IPS-11a (cell line): ENCODE data around the gene MRPS9.

Experiments
- H3K4me3 ChIP-seq: one replicate; pipeline ENCODE4 v1.5.1; 2013; ENCODE audit warnings: low read depth, low read length, control low read depth

MRPS9 gene

DNA sequence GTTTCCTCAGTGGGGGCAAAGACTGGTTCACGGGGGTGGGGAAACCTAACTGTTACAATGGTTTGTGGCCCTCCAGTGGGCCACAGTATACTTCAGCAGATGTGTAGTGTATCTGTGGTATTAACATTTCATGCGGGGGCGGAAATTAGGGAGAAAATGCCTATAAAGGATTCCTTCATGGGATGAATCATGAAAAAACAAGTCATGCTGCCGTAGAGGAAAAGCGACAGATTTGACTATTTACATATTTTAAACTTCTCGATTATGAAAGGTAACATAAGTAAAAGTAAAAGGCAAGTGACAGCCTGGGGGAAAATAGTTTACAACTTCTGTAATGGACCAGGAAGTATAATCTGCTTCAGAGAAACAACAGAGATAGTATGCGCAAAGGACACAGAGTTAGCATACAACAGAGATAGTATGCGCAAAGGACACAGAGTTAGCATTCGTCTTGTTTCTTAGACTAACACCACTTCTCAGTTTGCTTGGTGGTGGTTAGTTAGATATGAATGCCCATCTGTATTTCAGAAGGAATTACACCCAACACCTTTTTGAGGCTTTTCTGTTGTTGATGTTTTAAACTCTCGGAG lies 41.1 kb downstream of the MRPS9 start:
- no peak overlapping the region for H3K4me3 ChIP-seq

GRCh38 chr2:105080461-105080860 lies 42.6 kb downstream of the MRPS9 start:
- H3K4me3 ChIP-seq, result no peak overlapping the region

DNA sequence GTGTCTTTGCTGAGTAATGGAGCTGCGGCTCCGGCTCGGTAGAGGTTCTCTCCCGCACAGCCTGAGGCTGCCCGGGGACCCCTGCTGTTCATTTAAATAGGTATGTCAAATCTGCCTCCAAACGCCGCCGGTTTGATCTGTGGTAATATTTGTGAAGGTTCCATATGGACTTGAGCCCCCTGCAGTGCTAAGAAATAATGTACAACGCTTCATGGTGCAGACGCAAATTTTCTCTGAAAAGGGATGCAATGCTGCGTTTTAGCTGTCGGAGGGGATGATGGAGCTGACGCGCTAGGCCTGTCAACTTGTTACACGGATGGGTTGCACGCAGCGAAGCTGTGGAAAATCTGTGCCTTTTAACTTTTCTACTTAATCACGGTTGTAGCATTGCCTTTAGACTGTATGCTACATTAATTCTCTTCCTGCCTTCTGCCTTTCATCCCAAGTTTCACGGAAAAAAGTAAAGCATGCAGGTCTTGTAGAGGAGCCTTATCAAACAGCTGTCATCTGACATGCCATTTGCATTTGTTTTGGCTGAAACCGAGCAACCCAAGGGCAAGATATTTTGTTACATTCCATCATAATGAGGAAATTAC lies 43.2 kb downstream of the MRPS9 start:
- H3K4me3 ChIP-seq, result no peak overlapping the region

DNA sequence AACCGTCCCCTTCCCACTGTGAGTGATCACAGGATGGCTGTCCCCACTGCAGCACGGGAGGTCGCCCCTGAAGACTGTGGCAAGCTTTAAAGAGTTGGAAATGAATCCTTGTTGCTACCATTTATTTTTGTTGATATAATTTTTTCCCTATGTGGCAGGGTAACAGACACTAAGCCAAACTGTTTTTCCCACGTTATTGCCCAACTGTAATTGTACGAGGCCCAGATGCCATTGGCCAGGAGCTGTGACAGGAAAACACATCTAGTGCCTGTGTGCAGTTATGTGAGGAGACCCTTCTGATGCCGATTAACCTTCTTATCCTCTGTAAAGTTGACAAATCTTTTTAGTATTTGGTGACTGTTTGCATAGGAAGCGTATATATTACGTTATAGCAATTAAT lies 44.2 kb downstream of the MRPS9 start:
- no peak overlapping the region for H3K4me3 ChIP-seq

- no peak overlapping the region for H3K4me3 ChIP-seq
These were observed 47.7 kb downstream of the MRPS9 start for GRCh38 chr2:105085525-105085924.

DNA sequence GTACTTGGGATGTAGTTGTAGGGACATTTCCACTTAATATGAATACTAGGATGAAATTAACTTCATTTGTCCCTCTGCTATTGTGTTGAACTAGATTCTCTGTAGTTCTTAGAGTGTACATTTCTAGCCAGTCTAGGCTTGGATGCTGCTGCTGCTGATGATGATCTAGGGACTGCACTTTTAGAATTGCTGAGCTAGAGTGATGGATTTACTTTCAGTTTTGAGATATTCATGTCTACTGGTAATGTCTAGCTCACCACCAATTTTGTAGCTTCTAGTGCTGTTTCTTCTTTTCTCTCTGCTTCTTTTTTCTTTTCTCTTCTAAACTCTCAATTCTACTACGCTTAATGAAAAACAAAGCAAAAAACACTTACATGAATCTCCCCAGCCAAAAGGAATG lies 49.4 kb downstream of the MRPS9 start:
- H3K4me3 ChIP-seq, result no peak overlapping the region

- no peak overlapping the region for H3K4me3 ChIP-seq
These were observed 52.2 kb downstream of the MRPS9 start for GRCh38 chr2:105090091-105090490.

GRCh38 chr2:105092797-105093196 lies 54.9 kb downstream of the MRPS9 start:
- H3K4me3 ChIP-seq, result no peak overlapping the region

DNA sequence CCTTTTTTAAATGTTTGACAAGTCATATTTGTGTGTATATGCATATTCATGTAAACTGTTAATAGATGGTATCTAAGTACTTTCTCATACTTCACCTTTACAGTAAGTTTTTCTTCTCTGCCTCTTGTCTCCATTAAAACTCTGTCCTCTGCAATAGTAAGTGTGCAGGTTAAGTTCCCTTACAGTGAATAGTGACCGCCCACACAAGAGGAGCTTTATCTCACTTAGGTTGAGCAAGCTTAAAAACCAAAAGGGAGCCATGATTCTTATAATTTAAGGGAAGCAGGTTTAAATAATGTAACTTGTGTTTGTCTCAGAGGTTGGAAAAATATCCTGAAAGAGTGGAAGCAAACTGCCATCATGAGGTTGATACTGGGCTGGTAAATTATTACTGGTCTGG lies 61.3 kb downstream of the MRPS9 start:
- H3K4me3 ChIP-seq, result no peak overlapping the region

- no peak overlapping the region for H3K4me3 ChIP-seq
These were observed 62.4 kb downstream of the MRPS9 start for GRCh38 chr2:105100046-105100840.

DNA sequence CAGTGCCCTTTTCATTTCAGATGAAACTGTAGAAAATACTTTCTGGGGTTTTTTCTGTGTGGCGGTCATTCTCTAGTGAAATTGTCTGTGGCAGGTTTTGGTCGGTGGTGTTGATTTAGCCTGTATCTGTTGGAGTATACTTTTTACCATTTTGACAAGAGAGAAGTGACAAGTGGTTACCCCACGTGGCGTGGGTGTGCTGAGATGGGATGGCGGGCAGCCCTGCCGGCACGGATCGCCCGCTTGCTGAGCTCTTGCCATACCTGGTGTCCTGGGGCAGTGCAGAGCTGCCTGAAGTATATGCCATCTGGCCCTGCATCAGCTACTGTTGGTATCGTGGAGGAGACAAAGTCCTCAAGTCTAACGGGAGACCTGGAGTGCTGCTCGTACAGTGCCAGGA lies 64.1 kb downstream of the MRPS9 start:
- no peak overlapping the region for H3K4me3 ChIP-seq

- H3K4me3 ChIP-seq, result no peak overlapping the region
These were observed 65.1 kb downstream of the MRPS9 start for GRCh38 chr2:105102963-105103421.

GRCh38 chr2:105103481-105103880 lies 65.6 kb downstream of the MRPS9 start:
- no peak overlapping the region for H3K4me3 ChIP-seq

DNA sequence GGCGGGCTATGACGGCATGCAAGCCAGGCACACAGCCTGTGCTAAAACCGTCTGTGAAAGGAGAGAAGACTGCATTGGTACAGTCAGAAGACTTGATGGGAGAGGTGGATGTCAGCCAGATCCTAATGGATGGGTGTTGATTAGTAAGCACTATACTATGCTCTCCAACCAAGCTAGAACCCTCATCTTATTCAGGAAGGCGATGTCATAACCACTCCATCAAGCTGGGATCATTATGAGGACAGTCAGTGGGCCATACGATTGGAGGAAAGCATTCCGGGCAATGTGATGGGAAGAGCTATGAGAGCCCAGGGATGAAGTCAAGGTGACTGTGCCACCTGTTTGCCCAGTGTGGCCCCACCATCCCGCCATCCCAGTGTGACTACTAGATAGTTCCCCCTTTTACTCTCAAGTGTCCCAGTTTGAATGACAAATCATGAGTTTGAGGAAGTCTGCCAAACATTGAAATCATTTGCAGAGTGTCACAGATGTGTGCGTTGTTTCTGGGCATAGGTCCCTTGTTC lies 66.4 kb downstream of the MRPS9 start:
- H3K4me3 ChIP-seq, result no peak overlapping the region

DNA sequence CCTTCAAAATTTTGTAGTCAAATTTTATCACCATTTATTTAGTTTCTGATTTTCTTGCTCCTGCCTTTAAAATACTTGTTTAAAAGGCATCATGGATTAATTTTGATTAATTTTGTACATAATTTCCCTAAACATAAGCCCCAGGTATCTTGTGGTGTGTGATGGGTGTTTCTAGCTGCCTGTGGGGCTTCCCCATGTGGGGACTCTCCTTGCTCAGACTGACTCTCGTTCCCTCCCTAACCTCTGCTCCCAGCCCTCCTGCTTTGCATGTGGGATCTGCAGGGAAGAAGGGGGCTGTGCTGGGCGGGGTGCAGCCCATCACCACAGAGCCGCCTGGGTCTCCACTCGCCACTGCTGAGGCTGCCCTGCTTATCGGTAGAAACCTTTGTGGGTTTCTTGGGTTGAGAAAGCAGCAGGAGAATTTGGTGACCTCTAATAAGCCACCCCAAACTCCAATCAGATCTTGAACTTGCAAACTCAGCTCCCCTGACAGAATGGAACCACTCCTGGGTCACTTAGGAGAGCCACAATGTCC lies 72.5 kb downstream of the MRPS9 start:
- no peak overlapping the region for H3K4me3 ChIP-seq

DNA sequence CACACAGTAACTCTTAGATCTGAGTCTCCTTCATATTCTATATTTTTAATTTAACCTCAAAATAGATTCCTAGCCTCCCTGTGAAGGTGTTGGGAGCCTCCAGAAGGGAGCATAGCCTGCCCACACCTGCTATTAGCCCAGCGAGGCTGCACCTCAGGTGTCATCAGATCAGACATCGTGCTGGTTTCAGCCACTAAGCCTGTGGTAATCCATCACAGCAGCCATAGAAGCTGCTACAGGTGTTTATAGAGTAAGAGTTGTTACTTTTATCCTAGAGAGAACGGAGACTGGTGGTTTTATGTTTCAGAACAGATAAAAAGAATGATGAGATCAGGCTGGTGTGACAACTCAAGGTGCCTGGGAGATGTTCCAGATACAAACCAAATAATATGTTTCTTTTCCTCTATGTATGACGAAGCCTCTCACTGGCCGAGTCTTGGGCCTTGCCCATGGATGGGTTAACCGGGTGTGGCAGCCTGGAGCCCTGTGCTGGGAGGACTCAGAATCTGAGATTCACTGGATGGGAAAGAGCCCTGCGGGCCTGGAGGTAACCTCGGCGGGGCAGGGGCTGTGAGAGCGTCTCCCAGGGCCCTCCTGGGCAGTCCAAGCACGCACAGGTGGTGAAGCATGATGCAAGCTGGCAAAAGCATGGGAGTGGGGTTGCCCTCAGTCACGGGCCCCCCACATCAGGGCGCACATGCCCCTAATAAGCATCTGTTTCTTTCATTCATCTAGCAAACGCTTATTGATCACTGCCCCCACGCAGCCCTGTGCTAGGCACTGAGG lies 73.7 kb downstream of the MRPS9 start:
- no peak overlapping the region for H3K4me3 ChIP-seq

DNA sequence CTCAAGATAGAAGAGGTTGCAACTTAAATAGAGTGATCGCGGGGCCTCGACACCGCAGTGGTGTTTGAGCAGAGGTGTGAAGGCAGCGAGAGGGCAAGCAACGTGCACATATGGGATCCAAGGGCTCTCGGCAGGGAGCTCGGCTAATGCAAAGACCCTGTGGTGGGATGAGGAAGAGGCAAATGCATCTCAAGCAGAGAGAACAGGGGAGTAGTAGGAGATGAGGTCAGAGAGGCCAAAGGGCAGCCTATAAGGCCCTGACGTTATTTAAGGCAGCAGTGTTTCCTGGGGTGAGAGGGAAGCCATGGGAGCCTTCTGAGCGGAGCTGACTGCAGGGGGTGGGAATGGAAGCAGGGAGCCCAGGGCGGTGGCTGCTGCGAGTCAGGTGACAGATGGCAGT lies 74.5 kb downstream of the MRPS9 start:
- no peak overlapping the region for H3K4me3 ChIP-seq

DNA sequence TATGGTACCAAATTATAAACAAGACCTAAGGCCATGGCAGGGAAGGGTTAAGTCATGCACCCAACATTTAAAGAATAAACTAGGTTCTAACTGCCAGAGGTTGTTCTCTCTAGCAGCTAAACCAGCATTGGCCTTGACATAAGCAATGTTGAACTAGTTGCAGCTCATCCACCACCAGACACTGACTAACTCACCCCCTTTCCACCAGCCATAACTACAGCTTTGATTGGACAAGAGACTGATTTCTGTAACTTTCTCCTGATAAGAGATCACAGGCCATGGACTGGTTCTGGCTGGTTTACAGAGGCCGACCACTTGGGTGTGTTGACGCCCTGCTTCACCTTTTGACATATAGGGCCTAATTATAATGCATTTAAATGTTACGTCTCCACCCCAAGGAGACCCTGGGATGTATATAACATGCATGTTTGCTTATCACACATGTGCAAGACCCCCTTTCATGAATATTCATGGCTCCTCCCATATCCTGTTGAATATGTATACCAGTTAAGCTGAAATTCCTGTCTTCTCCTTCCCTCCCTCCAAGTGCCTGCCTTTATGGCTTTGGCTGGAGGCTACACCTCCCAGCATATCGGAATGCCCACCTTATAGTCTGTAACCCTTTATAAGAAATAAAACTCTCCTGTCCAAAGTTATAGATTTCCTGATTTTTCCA lies 75.9 kb downstream of the MRPS9 start:
- no peak overlapping the region for H3K4me3 ChIP-seq

GRCh38 chr2:105114551-105114950 lies 76.7 kb downstream of the MRPS9 start:
- no peak overlapping the region for H3K4me3 ChIP-seq

GRCh38 chr2:105116348-105116747 lies 78.5 kb downstream of the MRPS9 start:
- H3K4me3 ChIP-seq, result no peak overlapping the region
